K562 (cell line): ENCODE results near the gene SFSWAP. TPM values are rescaled to one million over a fixed set of nuclear protein-coding genes. Genes with fewer than 3 reads are reported as not detected.
A peak's percentile ranks its signal among the peaks of the same experiment; 100 is the strongest.

Experiments used
- SRSF7 ChIP-seq: fragments of 200-400 bp; formaldehyde crosslinking; optimal IDR thresholded peaks from 2 replicates; pipeline ENCODE3; 2017; ENCODE audit warnings: mild to moderate bottlenecking, low read depth, low read length
- polyA plus RNA-seq, 8 experiments: library from polyadenylated mRNA; depleted of rRNA in 4 of 8; stranded (reverse) in 5 of 8; unstranded in 3 of 8; fragments of >200 nt; fragmentation: Nextera tagmentation in 2 of 8; fragmentation: Illumina TruSeq in 1 of 8; extraction: Ambion mirVana in 2 of 8; extraction: Trizol in 1 of 8; gene quantifications; 2 replicates each; pipeline versions ENCODE4 v1.2.1 to v1.2.3, GENCODE V29; 2011 to 2014; ENCODE audit warnings: inconsistent platforms in 1 of 8, missing spikeins in 1 of 8
- total RNA-seq, 7 experiments: library from RNA; depleted of rRNA in 6 of 7; stranded (reverse); fragments of >200 nt in 6 of 7; fragmentation: Illumina TruSeq in 2 of 7; extraction: Trizol in 2 of 7; gene quantifications; 2 replicates each; pipeline versions ENCODE4 v1.2.1 to v1.2.3, GENCODE V29; 2011 to 2021; ENCODE audit warnings: low replicate concordance in 1 of 7
- TF ChIP-seq, protein P1 (sequence below): fragments of 200-600 bp; sonication (generic); IDR thresholded peaks from one replicate; pipeline ENCODE4 v1.6.1; 2012; ENCODE audit warnings: mild to moderate bottlenecking, low read depth, low read length, inconsistent platforms
- TF ChIP-seq, protein P2 (sequence below), 2 experiments: fragments of 450-650 bp; IDR thresholded peaks; 2 replicates each; pipeline ENCODE4 v1.6.1; 2016
- TF ChIP-seq, protein P3 (sequence below): fragments of 250-450 bp; sonication (Bioruptor Pico); IDR thresholded peaks from 2 replicates; pipeline ENCODE4 v1.8.0; 2021; ENCODE audit warnings: borderline replicate concordance, mild to moderate bottlenecking, moderate library complexity; ENCODE audit not compliant: poor library complexity, severe bottlenecking
- TF ChIP-seq, protein P4 (sequence below): sonication (generic); formaldehyde crosslinking; IDR thresholded peaks from 2 replicates; pipeline ENCODE4 v1.8.1; 2023; ENCODE audit warnings: mild to moderate bottlenecking, missing genetic modification reagents, moderate library complexity
- TF ChIP-seq, protein P5 (sequence below): fragments of 450-650 bp; formaldehyde crosslinking; IDR thresholded peaks from 2 replicates; pipeline ENCODE4 v1.4.0; 2022; ENCODE audit warnings: missing genetic modification characterization

SFSWAP gene
- total and polyA plus RNA-seq, 9 of the 15 experiments (the other 6 are each of a cell fraction or from before 2014, with no cell fraction given), result 2.4 to 60.4 (median 32.6) TPM

DNA sequence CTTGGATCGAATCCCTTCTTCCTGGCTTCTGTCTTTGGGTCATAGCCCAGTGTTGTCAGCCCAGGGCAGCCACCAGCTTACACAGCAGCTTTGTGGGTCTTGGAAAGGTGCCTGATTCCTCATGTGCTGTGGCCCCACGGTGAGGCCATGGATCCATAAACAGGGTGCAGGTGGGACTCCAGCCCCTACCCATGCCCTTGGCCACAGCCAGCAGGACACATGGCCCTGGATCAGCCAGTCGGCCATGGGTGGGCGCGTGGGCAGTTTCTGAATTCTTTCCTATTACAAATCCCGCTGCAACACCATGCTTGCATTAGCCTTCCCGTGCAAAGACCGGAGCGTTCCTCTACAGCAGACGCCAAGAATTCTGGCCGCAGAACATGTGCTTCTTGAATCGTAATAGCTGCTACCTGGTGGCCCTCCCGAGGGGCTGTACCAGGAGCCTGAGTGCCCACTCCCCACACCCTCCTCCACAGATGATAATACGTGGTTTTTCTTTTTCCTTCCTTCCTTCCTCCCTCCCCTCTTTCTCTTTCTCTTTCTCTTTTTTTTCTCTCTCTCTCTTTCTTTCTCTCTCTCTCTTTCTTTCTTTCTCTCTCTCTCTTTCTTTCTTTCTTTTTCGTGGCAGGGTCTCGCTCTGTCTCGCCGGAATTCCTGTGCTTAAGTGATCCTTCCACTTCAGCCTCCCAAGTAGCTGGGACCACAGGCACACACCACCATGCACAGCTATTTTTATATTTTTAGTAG lies 114.4 kb downstream of the SFSWAP start (continued):
- TF ChIP-seq, protein P1, sequence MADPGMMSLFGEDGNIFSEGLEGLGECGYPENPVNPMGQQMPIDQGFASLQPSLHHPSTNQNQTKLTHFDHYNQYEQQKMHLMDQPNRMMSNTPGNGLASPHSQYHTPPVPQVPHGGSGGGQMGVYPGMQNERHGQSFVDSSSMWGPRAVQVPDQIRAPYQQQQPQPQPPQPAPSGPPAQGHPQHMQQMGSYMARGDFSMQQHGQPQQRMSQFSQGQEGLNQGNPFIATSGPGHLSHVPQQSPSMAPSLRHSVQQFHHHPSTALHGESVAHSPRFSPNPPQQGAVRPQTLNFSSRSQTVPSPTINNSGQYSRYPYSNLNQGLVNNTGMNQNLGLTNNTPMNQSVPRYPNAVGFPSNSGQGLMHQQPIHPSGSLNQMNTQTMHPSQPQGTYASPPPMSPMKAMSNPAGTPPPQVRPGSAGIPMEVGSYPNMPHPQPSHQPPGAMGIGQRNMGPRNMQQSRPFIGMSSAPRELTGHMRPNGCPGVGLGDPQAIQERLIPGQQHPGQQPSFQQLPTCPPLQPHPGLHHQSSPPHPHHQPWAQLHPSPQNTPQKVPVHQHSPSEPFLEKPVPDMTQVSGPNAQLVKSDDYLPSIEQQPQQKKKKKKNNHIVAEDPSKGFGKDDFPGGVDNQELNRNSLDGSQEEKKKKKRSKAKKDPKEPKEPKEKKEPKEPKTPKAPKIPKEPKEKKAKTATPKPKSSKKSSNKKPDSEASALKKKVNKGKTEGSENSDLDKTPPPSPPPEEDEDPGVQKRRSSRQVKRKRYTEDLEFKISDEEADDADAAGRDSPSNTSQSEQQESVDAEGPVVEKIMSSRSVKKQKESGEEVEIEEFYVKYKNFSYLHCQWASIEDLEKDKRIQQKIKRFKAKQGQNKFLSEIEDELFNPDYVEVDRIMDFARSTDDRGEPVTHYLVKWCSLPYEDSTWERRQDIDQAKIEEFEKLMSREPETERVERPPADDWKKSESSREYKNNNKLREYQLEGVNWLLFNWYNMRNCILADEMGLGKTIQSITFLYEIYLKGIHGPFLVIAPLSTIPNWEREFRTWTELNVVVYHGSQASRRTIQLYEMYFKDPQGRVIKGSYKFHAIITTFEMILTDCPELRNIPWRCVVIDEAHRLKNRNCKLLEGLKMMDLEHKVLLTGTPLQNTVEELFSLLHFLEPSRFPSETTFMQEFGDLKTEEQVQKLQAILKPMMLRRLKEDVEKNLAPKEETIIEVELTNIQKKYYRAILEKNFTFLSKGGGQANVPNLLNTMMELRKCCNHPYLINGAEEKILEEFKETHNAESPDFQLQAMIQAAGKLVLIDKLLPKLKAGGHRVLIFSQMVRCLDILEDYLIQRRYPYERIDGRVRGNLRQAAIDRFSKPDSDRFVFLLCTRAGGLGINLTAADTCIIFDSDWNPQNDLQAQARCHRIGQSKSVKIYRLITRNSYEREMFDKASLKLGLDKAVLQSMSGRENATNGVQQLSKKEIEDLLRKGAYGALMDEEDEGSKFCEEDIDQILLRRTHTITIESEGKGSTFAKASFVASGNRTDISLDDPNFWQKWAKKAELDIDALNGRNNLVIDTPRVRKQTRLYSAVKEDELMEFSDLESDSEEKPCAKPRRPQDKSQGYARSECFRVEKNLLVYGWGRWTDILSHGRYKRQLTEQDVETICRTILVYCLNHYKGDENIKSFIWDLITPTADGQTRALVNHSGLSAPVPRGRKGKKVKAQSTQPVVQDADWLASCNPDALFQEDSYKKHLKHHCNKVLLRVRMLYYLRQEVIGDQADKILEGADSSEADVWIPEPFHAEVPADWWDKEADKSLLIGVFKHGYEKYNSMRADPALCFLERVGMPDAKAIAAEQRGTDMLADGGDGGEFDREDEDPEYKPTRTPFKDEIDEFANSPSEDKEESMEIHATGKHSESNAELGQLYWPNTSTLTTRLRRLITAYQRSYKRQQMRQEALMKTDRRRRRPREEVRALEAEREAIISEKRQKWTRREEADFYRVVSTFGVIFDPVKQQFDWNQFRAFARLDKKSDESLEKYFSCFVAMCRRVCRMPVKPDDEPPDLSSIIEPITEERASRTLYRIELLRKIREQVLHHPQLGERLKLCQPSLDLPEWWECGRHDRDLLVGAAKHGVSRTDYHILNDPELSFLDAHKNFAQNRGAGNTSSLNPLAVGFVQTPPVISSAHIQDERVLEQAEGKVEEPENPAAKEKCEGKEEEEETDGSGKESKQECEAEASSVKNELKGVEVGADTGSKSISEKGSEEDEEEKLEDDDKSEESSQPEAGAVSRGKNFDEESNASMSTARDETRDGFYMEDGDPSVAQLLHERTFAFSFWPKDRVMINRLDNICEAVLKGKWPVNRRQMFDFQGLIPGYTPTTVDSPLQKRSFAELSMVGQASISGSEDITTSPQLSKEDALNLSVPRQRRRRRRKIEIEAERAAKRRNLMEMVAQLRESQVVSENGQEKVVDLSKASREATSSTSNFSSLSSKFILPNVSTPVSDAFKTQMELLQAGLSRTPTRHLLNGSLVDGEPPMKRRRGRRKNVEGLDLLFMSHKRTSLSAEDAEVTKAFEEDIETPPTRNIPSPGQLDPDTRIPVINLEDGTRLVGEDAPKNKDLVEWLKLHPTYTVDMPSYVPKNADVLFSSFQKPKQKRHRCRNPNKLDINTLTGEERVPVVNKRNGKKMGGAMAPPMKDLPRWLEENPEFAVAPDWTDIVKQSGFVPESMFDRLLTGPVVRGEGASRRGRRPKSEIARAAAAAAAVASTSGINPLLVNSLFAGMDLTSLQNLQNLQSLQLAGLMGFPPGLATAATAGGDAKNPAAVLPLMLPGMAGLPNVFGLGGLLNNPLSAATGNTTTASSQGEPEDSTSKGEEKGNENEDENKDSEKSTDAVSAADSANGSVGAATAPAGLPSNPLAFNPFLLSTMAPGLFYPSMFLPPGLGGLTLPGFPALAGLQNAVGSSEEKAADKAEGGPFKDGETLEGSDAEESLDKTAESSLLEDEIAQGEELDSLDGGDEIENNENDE, result no peak
- TF ChIP-seq, protein P2, sequence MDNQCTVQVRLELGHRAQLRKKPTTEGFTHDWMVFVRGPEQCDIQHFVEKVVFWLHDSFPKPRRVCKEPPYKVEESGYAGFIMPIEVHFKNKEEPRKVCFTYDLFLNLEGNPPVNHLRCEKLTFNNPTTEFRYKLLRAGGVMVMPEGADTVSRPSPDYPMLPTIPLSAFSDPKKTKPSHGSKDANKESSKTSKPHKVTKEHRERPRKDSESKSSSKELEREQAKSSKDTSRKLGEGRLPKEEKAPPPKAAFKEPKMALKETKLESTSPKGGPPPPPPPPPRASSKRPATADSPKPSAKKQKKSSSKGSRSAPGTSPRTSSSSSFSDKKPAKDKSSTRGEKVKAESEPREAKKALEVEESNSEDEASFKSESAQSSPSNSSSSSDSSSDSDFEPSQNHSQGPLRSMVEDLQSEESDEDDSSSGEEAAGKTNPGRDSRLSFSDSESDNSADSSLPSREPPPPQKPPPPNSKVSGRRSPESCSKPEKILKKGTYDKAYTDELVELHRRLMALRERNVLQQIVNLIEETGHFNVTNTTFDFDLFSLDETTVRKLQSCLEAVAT (IDR thresholded peaks at IDR 0.05), result no peak
- TF ChIP-seq, protein P3, sequence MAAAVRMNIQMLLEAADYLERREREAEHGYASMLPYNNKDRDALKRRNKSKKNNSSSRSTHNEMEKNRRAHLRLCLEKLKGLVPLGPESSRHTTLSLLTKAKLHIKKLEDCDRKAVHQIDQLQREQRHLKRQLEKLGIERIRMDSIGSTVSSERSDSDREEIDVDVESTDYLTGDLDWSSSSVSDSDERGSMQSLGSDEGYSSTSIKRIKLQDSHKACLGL (CRISPR knock-in tag), result no peak
- TF ChIP-seq, protein P4, sequence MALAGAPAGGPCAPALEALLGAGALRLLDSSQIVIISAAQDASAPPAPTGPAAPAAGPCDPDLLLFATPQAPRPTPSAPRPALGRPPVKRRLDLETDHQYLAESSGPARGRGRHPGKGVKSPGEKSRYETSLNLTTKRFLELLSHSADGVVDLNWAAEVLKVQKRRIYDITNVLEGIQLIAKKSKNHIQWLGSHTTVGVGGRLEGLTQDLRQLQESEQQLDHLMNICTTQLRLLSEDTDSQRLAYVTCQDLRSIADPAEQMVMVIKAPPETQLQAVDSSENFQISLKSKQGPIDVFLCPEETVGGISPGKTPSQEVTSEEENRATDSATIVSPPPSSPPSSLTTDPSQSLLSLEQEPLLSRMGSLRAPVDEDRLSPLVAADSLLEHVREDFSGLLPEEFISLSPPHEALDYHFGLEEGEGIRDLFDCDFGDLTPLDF, result no peak
- TF ChIP-seq, protein P5, sequence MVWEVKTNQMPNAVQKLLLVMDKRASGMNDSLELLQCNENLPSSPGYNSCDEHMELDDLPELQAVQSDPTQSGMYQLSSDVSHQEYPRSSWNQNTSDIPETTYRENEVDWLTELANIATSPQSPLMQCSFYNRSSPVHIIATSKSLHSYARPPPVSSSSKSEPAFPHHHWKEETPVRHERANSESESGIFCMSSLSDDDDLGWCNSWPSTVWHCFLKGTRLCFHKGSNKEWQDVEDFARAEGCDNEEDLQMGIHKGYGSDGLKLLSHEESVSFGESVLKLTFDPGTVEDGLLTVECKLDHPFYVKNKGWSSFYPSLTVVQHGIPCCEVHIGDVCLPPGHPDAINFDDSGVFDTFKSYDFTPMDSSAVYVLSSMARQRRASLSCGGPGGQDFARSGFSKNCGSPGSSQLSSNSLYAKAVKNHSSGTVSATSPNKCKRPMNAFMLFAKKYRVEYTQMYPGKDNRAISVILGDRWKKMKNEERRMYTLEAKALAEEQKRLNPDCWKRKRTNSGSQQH, result 0 out of 2 replicates have a peak, but pooled peaks have one; percentile 22
- no peak for TF ChIP-seq SRSF7
